GM12878 (cell line): ENCODE measurements around the gene FOXD3. TPM values are rescaled to one million over a fixed set of nuclear protein-coding genes. Genes with fewer than 3 reads are reported as not detected.

Source experiments
- DPF2 ChIP-seq: fragments of 450-650 bp; IDR thresholded peaks from 2 replicates; pipeline ENCODE4 v1.6.1; 2017; ENCODE audit warnings: mild to moderate bottlenecking
- HSF1 ChIP-seq: fragments of 150-350 bp; IDR thresholded peaks from 2 replicates; pipeline ENCODE4 v1.6.1; 2014; ENCODE audit warnings: mild to moderate bottlenecking, low read depth, low read length
- POLR2A ChIP-seq: IDR thresholded peaks from 2 replicates; pipeline ENCODE4 v1.6.1; 2011; ENCODE audit warnings: low read depth, mild to moderate bottlenecking, low read length
- POLR2AphosphoS2 ChIP-seq: IDR thresholded peaks from 2 replicates; pipeline ENCODE4 v1.6.1; 2011; ENCODE audit warnings: low read depth, mild to moderate bottlenecking, low read length, improper control_type of control experiment, moderate library complexity
- RUNX3 ChIP-seq: IDR thresholded peaks from 2 replicates; pipeline ENCODE4 v1.6.1; 2012; ENCODE audit warnings: low read length, inconsistent platforms
- SIN3A ChIP-seq: IDR thresholded peaks from 2 replicates; pipeline ENCODE4 v1.6.1; 2012; ENCODE audit warnings: low read depth, low read length, improper control_type of control experiment
- TBL1XR1 ChIP-seq: IDR thresholded peaks from 2 replicates; pipeline ENCODE4 v1.6.1; 2012; ENCODE audit warnings: low read depth, low read length, improper control_type of control experiment
- TCF12 ChIP-seq: IDR thresholded peaks from 2 replicates; pipeline ENCODE4 v1.6.1; 2011; ENCODE audit warnings: low read depth, mild to moderate bottlenecking, low read length
- ZBTB40 ChIP-seq: fragments of 450-650 bp; IDR thresholded peaks from 2 replicates; pipeline ENCODE4 v1.6.1; 2016; ENCODE audit warnings: mild to moderate bottlenecking, moderate library complexity, borderline replicate concordance
- polyA plus RNA-seq, 11 experiments: library from polyadenylated mRNA; depleted of rRNA in 4 of 11; unstranded in 6 of 11; stranded (reverse) in 5 of 11; fragments of >200 nt; fragmentation: Nextera tagmentation in 4 of 11; fragmentation: Illumina TruSeq in 1 of 11; extraction: Ambion mirVana in 4 of 11; extraction: Trizol in 1 of 11; gene quantifications; 1 replicate in 1 of 11; 2 replicates in 10 of 11; pipeline versions ENCODE4 v1.2.1 to v1.2.3, GENCODE V29; 2011 to 2016; ENCODE audit warnings: inconsistent platforms in 2 of 11, missing spikeins in 2 of 11, low read depth in 1 of 11
- total RNA-seq, 4 experiments: library from RNA; depleted of rRNA in 3 of 4; stranded (reverse); fragments of >200 nt in 3 of 4; fragmentation: Illumina TruSeq in 1 of 4; extraction: Trizol in 1 of 4; gene quantifications; 2 replicates each; pipeline versions ENCODE4 v1.2.1 to v1.2.3, GENCODE V29; 2013 to 2021

The FOXD3 gene
- total and polyA plus RNA-seq, 10 of the 15 experiments (the other 5 are each of a cell fraction or from before 2014, with no cell fraction given), result not detected

- TF ChIP-seq POLR2AphosphoS2 (no peak), POLR2A (no peak), RUNX3 (peak; percentile 81), TBL1XR1 (no peak), TCF12 (0 out of 2 replicates have a peak, but pooled peaks have one; percentile 11), HSF1 (0 out of 2 replicates have a peak, but pooled peaks have one; percentile 35), SIN3A (no peak), DPF2 (no peak), ZBTB40 (peak; percentile 40; the same call in 1 of the 2 replicates)
These were observed 5.2 kb downstream of the FOXD3 start (continued) for GRCh38 chr1:63327417-63328054.
